ENCODE data around the gene OXCT2. TPM values are rescaled to one million over a fixed set of nuclear protein-coding genes. Genes with fewer than 3 reads are reported as not detected.

OXCT2 gene
- total RNA-seq, 4 donors from 2014 or later: 0.45 to 10.1 (median 1.6) TPM

DNA sequence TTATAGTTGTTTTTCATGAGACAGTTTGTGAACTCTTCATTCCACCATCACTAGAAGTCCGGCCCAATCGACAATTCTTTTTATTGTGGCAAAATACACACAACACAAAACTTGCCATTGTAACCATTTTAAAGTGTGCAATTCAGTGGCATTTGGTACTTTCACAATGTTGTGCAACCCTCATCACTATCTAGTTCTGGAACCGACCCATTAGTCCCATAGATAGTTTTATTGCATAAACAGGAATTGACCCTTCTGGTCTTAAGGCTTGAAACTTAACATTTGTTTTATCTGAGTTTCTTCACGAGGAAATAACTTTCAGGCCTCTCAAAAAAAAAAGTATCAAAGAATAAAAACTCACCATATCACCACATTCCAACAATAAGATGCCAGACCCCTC is 41.3 kb downstream of the OXCT2 start:
- no peak for DNase-seq (ENCODE audit: low spot score in 2 of 2)
- Histone ChIP-seq H3K27ac (no peak overlapping the region), H3K4me3 (no peak overlapping the region), H3K36me3 (no peaks in the 10 kb centered on the region), H3K4me1 (no peaks in the 10 kb centered on the region), H3K9me3 (no peaks in the 10 kb centered on the region), H3K27me3 (peaks cover 79% of the 10 kb centered on the region)
- TF ChIP-seq EP300 (IDR thresholded peaks at IDR 0.05) (no peak), POLR2AphosphoS5 (IDR thresholded peaks at IDR 0.05) (no peak), POLR2A (IDR thresholded peaks at IDR 0.05) (no peak)
- TF ChIP-seq, protein P1, sequence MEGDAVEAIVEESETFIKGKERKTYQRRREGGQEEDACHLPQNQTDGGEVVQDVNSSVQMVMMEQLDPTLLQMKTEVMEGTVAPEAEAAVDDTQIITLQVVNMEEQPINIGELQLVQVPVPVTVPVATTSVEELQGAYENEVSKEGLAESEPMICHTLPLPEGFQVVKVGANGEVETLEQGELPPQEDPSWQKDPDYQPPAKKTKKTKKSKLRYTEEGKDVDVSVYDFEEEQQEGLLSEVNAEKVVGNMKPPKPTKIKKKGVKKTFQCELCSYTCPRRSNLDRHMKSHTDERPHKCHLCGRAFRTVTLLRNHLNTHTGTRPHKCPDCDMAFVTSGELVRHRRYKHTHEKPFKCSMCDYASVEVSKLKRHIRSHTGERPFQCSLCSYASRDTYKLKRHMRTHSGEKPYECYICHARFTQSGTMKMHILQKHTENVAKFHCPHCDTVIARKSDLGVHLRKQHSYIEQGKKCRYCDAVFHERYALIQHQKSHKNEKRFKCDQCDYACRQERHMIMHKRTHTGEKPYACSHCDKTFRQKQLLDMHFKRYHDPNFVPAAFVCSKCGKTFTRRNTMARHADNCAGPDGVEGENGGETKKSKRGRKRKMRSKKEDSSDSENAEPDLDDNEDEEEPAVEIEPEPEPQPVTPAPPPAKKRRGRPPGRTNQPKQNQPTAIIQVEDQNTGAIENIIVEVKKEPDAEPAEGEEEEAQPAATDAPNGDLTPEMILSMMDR (IDR thresholded peaks at IDR 0.05): no peak
- 71% methylated on average over 3 of the region's 4 CpGs for WGBS

DNA sequence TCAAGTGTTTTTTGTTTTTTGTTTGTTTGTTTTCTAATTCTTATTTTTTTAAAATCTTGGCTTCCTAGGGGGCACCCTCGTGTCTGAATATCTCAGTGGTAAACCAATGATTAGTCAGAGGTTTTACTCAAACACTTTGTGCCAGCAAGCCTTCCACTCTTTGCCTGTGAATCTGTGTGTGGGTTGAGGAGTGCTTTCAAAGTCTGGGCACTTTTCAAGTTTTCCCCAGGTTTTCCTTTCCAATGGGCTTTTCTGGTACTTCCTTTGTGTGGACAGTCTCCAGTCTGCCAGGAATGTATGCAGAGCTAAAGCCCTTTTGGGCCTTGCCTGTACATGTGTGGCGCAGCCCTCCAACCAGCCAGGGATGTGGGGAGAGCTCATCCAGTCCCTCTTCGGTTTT is 42.1 kb downstream of the OXCT2 start:
- no peak for TF ChIP-seq POLR2A (IDR thresholded peaks at IDR 0.05)
- TF ChIP-seq, protein P1 (IDR thresholded peaks at IDR 0.05): no peak
- no peak for TF ChIP-seq POLR2AphosphoS5 (IDR thresholded peaks at IDR 0.05)
- no peak for TF ChIP-seq EP300 (IDR thresholded peaks at IDR 0.05)
- Histone ChIP-seq H3K4me1 (no peaks in the 10 kb centered on the region), H3K36me3 (no peaks in the 10 kb centered on the region), H3K9me3 (no peaks in the 10 kb centered on the region), H3K4me3 (no peak overlapping the region), H3K27ac (no peak overlapping the region), H3K27me3 (peaks cover 81% of the 10 kb centered on the region)
- 53% methylated on average over 3 of the region's 3 CpGs for WGBS
- no peak for DNase-seq (ENCODE audit: low spot score in 2 of 2)

DNA sequence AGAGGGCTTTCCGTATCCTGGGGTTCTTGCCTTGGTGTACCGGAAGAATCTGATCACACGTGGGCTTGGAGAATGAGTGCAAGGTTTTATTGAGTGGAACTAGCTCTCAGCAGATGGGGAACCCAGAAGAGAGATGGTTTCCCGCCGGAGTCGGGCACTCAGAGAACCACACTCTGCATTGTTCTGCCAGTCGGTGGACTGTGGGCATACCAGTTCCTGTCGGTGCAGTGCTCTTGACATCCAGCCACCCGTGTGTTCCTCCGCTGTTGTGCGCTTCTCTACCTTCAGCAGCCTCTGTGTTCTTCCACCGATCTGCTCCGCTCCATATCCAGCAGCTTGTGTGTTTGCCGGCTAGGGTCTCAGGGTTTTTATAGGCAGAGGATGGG is 43.2 kb downstream of the OXCT2 start:
- H3K9me3 ChIP-seq: no peaks in the 10 kb centered on the region
- no peak overlapping the region for H3K27ac ChIP-seq
- no peak for DNase-seq (ENCODE audit: low spot score in 2 of 2)
- TF ChIP-seq, protein P1 (IDR thresholded peaks at IDR 0.05): no peak
- no peak for TF ChIP-seq POLR2A (IDR thresholded peaks at IDR 0.05)
- no peak for TF ChIP-seq POLR2AphosphoS5 (IDR thresholded peaks at IDR 0.05)
- TF ChIP-seq EP300 (IDR thresholded peaks at IDR 0.05): no peak
- H3K27me3 ChIP-seq: peaks cover 73% of the 10 kb centered on the region
- H3K4me3 ChIP-seq: no peak overlapping the region
- WGBS: 67% methylated on average over 14 of the region's 14 CpGs
- H3K36me3 ChIP-seq: no peaks in the 10 kb centered on the region
- no peaks in the 10 kb centered on the region for H3K4me1 ChIP-seq

DNA sequence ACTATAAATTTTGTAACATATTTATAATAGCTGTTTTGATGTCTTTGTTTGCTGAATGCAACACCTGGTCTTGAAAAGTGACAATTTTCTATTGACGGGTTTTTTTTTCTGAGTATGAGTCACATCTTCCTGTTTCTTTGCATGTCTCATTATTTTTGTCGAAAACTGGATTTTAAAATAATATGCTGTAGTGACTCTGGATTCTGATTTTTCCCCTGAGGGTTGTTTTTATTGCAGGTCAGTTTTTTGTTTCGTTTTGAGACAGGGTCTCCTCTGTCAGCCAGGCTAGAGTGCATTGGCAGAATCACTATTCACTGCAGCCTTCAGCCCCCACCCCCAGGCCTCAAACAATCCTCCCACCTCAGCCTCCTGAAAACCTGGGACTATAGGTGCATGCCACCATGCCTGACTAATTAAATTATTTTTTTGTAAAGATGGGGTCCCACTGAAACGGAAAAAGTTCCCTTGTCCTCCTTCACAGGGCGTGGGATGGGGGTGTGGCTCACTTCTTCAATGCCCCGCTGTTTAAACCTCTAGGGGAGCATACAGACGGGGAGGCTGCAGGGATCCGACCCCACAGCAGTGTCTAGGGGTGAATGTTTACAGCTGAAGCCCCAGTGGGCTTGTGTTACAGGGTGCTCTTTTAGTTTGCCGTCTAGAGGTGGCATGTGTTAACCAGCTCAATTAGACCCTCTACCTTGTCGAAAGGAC is 43.8 kb downstream of the OXCT2 start:
- H3K4me1 ChIP-seq: no peaks in the 10 kb centered on the region
- H3K9me3 ChIP-seq: no peaks in the 10 kb centered on the region
- no peaks in the 10 kb centered on the region for H3K36me3 ChIP-seq
- DNase-seq (ENCODE audit: low spot score in 2 of 2): no peak
- no peak overlapping the region for H3K27ac ChIP-seq
- TF ChIP-seq POLR2AphosphoS5 (IDR thresholded peaks at IDR 0.05) (no peak), POLR2A (IDR thresholded peaks at IDR 0.05) (no peak)
- WGBS: 46% methylated on average over 10 of the region's 10 CpGs
- H3K4me3 ChIP-seq: no peak overlapping the region
- peaks cover 69% of the 10 kb centered on the region for H3K27me3 ChIP-seq

DNA sequence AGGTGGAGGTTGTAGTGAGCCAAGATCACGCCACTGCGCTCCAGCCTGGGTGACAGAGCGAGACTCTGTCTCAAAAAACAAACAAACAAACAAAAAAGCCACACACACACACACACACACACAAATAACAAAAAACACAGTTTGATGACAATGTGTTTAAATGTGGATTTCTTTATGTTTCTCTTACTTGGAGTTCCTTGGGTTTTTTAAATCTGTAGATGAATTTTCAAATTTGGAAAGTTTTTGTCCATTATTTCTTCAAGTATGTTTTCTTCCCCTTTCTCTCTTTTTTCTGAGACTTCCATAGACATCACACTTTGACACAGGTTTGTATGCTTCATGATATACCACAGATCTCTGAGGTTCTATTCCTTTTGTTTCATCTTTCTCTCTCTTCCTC is 44.5 kb downstream of the OXCT2 start:
- Histone ChIP-seq H3K27ac (no peak overlapping the region), H3K27me3 (peaks cover 62% of the 10 kb centered on the region), H3K36me3 (no peaks in the 10 kb centered on the region), H3K4me3 (no peak overlapping the region), H3K4me1 (no peaks in the 10 kb centered on the region), H3K9me3 (no peaks in the 10 kb centered on the region)
- DNase-seq (ENCODE audit: low spot score in 2 of 2): no peak
- WGBS: 73% methylated on average over 3 of the region's 3 CpGs
- TF ChIP-seq EP300 (IDR thresholded peaks at IDR 0.05): no peak
- TF ChIP-seq, protein P1 (IDR thresholded peaks at IDR 0.05): no peak

DNA sequence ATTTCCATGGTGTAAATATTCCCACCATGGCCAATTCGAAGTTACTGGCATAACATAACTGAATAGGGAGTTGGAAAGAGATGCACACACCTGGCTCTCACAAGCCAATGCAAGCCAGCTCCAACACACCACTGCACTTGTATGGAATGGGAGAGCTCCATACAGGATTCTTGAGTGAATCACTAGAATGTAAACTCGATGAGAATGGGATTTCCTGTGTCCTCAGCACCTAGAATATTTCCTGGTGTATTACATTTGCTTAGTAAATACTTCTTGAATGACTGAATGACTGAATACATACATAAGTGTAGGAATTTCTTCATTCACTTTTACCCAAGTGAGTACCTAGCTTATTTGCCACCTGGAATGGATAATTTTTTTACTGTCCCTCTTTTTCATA is 48.7 kb downstream of the OXCT2 start:
- DNase-seq (ENCODE audit: low spot score in 2 of 2): no peak
- no peaks in the 10 kb centered on the region for H3K36me3 ChIP-seq
- 35% methylated on average over 2 of the region's 2 CpGs for WGBS
- peaks cover 3% of the 10 kb centered on the region for H3K4me1 ChIP-seq
- H3K4me3 ChIP-seq: no peak overlapping the region
- no peak overlapping the region for H3K27ac ChIP-seq
- peaks cover 41% of the 10 kb centered on the region for H3K27me3 ChIP-seq
- TF ChIP-seq EP300 (IDR thresholded peaks at IDR 0.05) (no peak), POLR2AphosphoS5 (IDR thresholded peaks at IDR 0.05) (no peak), POLR2A (IDR thresholded peaks at IDR 0.05) (no peak)
- TF ChIP-seq, protein P1 (IDR thresholded peaks at IDR 0.05): no peak
- H3K9me3 ChIP-seq: no peaks in the 10 kb centered on the region

All from suprapubic skin (tissue), 4 donors.